OCI-LY1 (cell line): ENCODE data around the gene CHD5.

Experiments
- EZH2 ChIP-seq: fragments of 200-600 bp; sonication (generic), shearing (Covaris generic); IDR thresholded peaks from 2 replicates; pipeline ENCODE4 v1.8.0; 2017; ENCODE audit warnings: borderline replicate concordance, mixed run types, mild to moderate bottlenecking, antibody characterized with exemption, low read length, moderate library complexity, mixed read lengths
- TF ChIP-seq, protein P1 (sequence below): fragments of 200-600 bp; sonication (generic), shearing (Covaris generic); IDR thresholded peaks from 2 replicates; pipeline ENCODE4 v1.5.1; 2017; ENCODE audit warnings: mild to moderate bottlenecking, antibody characterized with exemption, low read length, moderate library complexity, mixed read lengths

DNA sequence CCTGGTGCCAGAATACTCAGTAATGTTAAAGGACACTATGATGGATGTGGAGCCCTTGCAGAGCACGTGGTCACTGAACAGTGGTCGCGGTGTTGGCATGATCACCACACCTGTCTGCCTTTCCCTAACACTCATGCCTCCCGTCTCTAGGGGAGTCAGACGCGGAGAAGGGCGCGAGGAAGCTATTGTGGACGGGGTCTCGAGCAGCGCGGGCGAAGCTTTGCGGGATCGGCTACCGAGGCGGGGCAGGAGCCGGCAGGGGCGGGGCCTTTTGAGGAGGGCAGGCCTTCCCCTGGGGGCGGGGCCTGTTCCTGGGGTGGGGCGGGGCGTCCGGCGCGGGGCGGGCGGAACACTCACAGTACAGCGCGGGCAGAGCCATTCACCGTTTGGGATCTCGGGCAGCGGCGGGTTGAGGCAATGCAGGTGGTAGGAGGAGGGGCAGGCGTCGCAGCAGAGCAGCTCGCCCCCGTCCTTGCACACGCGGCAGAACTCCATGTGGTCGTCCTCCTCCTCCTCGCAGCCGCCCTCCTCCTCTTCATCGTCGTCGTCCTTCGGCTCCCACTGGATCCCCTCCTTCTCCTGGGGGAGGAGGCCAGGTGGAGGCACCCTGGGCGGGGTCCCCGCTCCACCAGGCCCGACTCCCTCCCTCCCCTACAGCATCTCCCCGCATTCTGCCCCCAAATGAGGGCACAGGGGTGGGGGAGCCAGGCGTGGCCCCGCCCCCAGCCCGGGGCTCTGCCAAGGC is 31.5 kb downstream of the CHD5 start:
- TF ChIP-seq, protein P1, sequence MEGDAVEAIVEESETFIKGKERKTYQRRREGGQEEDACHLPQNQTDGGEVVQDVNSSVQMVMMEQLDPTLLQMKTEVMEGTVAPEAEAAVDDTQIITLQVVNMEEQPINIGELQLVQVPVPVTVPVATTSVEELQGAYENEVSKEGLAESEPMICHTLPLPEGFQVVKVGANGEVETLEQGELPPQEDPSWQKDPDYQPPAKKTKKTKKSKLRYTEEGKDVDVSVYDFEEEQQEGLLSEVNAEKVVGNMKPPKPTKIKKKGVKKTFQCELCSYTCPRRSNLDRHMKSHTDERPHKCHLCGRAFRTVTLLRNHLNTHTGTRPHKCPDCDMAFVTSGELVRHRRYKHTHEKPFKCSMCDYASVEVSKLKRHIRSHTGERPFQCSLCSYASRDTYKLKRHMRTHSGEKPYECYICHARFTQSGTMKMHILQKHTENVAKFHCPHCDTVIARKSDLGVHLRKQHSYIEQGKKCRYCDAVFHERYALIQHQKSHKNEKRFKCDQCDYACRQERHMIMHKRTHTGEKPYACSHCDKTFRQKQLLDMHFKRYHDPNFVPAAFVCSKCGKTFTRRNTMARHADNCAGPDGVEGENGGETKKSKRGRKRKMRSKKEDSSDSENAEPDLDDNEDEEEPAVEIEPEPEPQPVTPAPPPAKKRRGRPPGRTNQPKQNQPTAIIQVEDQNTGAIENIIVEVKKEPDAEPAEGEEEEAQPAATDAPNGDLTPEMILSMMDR: no peak
- TF ChIP-seq EZH2: no peak
